Measurements from ENCODE around the gene NCMAP. TPM values are rescaled to one million over a fixed set of nuclear protein-coding genes. Genes with fewer than 3 reads are reported as not detected.
"Not testable (repeated sequence)": the region's sequence is repeated elsewhere in the genome, so short reads cannot be mapped to it uniquely, and the experiment has no call there.

Gene NCMAP, protein sequence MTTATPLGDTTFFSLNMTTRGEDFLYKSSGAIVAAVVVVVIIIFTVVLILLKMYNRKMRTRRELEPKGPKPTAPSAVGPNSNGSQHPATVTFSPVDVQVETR
- not detected in 2 replicates for total RNA-seq

DNA sequence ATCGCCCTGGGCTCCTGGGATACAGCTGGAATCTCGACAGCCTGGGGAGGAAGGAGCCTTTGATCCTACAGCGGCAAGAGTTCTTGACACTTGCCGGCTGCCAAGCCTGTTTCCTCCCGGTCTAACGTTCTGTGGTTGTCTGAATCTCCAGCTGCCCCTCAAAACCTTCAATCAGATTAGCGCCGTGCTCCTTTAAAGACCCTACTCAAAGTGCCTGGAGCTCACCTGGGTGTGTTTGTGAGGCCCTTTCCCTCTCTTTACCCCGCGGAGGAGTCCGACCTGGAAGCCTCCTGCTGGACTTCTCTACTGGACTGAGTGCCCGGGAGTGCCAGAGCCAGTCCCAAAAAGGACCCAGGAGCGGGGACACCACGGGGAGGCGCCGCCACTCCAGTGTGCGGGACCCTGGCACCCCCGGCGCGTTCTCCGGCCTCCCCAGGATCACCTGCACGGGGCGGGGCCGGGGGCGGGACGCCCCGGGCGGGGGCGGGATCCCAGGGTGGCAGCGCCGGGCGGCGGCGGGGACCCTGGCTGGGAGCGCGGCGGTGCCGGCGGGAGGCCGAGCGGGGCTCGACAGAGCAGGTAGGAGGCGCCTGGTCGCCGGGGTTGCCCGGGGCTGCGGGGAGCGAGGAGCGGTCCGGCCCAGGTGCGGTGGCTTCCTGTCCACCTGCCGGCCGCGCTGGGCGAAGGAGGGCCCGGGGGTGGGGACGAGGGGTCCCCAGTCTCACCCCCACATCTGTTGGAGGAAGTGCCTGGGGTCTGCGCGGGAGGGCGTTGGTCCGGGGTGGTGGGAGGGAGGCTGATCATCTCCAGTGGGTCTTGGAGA, at the start of gene NCMAP:
TSS of gene NCMAP (plus strand) at position 497 of the 823 bp plus-strand sequence. CDS start 39,344 bp downstream, outside the sequence.
- DNase-seq (ENCODE audit: extremely low read depth, low read depth, low spot score): no peak

GRCh38 chr1:24506691-24507381, 49.1 kb upstream of the NCMAP start:
- no peak for DNase-seq (ENCODE audit: extremely low read depth, low read depth, low spot score)

GRCh38 chr1:24507405-24507804, 48.5 kb upstream of the NCMAP start:
- no peak for DNase-seq (ENCODE audit: extremely low read depth, low read depth, low spot score)

DNA sequence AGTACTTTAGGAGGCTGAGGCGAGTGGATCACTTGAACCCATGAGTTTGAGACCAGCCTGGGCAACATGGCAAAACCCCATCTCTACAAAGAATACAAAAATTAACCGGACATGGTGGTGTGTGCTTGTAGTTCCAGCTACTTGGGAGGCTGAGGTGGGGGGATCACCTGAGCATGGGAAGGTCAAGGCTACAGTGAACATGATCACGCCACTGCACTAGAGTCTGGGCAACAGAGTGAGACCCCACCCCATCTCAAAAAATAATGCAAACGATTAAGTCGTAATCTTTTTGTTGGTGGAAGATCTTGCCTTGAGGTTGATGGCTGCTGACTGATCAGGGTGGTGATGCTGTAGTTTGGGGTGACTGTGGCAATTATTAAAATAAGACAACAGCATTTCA, 47.0 kb upstream of the NCMAP start:
- no peak for DNase-seq (ENCODE audit: extremely low read depth, low read depth, low spot score)

DNA sequence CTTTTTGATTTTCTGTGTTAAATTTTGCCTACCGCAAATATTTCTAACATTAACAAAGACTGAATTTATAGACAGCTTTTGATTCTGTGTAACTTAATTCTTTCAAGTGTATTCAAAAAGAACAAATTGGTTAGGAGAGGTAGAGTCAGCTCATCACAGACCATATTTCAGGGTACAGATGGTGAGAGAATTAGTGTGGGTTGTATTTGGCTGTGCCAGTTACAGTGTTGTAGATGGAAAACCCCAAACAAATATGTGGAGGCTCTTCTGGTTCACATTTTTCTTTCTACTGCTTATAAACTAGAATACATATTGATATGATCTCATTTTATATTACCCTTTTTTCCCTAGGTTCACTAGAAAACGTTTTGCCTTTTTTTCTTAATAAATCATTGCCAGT, 42.2 kb upstream of the NCMAP start:
- no peak for DNase-seq (ENCODE audit: extremely low read depth, low read depth, low spot score)

DNA sequence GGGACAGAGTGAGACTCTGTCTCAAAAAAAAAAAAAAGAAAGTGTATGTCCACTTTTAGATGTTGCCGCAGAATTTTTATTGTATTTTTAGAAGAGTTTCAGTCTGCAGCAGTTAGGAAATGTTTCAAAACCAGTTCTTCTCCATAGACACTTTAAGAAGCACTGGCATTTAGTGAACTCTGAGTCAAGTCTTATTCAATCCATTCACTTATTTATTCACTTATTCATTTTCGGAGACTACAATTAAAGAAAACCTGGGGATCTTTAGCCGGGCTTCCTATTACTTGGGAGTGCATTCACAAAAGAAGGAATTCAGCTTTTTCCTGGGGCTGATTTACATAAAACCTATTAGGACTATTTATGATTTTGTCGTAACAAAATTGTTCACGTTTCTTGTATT, 40.9 kb upstream of the NCMAP start:
- no peak for DNase-seq (ENCODE audit: extremely low read depth, low read depth, low spot score)

- not testable (repeated sequence) for DNase-seq (ENCODE audit: extremely low read depth, low read depth, low spot score)
Observed at GRCh38 chr1:24515671-24516209, 40.1 kb upstream of the NCMAP start.

DNA sequence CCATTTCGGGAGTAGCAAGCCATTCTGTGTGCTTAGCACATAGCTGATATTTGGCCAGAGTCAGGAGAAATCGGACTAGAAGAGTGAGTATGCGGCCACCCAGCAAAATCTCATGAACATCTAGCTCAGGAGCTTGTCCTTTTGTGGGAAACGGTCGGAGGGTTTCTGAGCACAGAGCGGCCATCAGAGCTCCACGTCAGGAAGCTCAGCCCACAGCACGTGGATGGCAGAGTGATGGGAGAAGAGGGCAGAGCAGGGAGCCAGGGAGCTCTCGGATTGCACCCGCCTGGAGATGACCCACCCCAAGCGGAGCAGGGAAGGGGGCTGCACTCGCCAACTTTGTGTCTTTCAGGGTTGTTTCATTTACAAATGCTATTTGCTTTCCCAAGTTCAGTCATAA, 39.4 kb upstream of the NCMAP start:
- DNase-seq (ENCODE audit: extremely low read depth, low read depth, low spot score): no peak

DNA sequence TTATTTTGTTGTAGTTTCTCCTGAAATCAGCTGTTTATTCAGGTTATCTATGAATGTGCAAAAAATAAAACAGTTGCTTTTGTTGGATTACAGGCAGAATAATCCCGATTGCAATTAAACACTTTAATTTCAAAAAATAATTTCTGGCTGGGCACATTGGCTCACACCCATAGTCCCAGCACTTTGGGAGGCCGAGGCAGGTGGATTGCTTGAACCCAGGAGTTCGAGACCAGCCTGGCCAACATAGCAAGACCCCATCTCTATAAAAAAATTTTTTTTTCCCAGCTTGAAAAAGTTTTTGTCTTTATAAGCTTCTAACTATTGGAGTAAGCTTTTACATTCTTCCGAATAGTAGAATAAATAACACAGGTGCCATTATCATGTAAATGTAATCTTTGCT, 38.0 kb upstream of the NCMAP start:
- no peak for DNase-seq (ENCODE audit: extremely low read depth, low read depth, low spot score)

GRCh38 chr1:24520282-24520681, 35.6 kb upstream of the NCMAP start:
- DNase-seq (ENCODE audit: extremely low read depth, low read depth, low spot score): not testable (repeated sequence)

DNA sequence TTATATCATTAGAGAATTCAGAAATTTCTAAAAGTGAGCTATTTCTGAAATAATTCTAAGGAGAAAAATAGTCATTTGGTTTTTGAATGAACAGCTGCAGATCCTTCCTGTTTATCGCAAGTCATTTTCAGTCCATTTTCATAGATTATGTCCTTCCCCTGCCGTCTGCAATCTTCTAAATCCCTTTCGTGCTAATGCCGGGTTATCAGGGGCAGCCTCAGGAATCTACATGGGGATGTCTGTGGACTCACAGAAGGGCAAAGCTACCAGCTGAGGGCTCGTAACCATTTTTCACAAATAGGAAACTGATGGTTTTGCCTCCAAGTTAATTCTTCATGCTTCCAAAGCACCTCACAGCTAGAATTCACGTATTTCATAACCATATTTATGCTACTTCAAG, 30.3 kb upstream of the NCMAP start:
- no peak for DNase-seq (ENCODE audit: extremely low read depth, low read depth, low spot score)

- DNase-seq (ENCODE audit: extremely low read depth, low read depth, low spot score): no peak
Observed at GRCh38 chr1:24526045-24526444, 29.8 kb upstream of the NCMAP start.

DNA sequence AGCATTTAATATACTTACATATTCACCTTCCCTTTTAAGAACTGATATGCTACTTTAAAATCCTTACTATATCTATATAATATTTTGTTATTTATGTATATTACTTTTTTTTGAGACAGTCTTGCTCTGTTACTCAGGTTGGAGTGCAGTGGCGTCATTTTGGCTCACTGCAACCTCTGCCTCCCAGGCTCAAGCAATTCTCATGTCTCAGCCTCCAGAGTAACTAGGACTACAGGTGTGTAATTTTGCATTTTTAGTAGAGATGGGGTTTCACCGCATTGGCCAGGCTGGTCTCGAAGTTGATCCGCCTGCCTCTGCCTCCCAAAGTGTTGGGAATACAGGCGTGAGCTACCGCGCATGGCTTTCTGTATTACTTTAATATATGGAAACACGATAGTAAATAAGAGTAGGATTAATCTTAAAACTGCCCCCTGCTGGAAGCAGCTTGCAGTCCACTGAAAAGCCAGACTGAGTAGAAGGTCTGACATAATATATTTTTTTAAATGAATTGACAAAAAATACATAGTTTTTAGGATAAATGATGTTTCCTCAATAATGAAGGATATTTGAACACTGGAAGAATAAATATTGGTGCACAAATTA, 28.8 kb upstream of the NCMAP start:
- DNase-seq (ENCODE audit: extremely low read depth, low read depth, low spot score): peak; percentile 9

DNA sequence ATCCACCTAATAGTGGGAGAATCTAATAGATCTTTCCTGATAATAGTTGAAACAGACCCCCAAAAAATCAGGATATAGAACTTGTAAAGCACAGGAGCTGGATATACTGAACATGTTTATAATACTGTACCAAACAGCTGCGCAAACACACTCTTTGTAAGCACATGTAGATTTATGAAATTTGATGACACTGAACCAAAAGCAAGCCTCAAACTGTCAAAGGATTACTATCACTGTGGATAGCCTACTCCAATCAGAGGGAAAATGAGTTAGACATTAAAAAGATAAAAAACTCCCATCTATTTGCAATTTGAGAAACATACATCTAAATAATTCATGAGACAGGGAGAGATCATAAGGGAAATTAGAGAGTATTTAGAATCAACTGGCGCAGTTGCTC, 27.1 kb upstream of the NCMAP start:
- DNase-seq (ENCODE audit: extremely low read depth, low read depth, low spot score): no peak

DNA sequence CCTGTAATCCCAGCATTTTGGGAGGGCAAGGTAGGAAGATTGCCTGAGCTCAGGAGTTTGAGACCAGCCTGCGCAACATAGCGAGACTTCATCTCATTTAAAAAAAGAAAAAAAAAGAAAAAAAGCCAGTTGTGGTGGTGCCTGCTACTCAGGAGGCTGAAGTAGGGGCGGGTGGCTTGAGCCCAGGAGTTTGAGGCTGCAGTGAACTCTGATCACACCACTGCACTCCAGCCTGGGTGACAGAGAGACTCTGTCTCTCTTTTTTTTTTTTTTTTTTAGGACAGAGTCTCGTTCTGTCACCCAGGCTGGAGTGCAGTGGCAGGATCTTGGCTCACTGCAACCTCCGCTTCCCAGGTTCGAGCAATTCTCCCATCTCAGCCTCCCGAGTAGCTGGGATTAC, 26.6 kb upstream of the NCMAP start:
- not testable (repeated sequence) for DNase-seq (ENCODE audit: extremely low read depth, low read depth, low spot score)

- no peak for DNase-seq (ENCODE audit: extremely low read depth, low read depth, low spot score)
Observed at GRCh38 chr1:24535021-24535424, 20.9 kb upstream of the NCMAP start.

DNA sequence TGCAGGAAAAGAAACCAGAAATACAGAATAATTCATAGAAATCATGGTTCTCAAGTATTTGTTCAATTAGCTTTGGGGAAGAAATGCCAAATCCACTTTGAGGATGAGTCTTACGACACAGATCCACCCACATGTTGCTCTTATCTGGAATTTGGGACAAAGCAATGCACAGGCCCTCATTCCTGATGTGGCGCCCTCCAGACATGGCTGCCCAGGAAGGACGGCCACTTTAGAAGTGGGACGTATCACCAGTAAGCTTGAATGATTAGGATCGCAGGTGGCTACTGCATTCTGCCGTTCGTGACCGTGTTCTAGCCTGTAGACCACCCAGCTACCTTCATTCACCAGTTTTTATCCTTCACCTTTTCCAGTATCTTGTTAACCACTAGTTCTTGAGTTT, 20.1 kb upstream of the NCMAP start:
- DNase-seq (ENCODE audit: extremely low read depth, low read depth, low spot score): no peak

- no peak for DNase-seq (ENCODE audit: extremely low read depth, low read depth, low spot score)
Observed at GRCh38 chr1:24536391-24536840, 19.5 kb upstream of the NCMAP start.

GRCh38 chr1:24540051-24540905, 15.6 kb upstream of the NCMAP start:
- no peak for DNase-seq (ENCODE audit: extremely low read depth, low read depth, low spot score)

All from glomerular endothelial cell (primary cell).